ENCODE measurements around the gene HSP90AB1. TPM values are rescaled to one million over a fixed set of nuclear protein-coding genes. Genes with fewer than 3 reads are reported as not detected.

The HSP90AB1 gene
- total RNA-seq, 1 donor from 2014 or later = 914 TPM

DNA sequence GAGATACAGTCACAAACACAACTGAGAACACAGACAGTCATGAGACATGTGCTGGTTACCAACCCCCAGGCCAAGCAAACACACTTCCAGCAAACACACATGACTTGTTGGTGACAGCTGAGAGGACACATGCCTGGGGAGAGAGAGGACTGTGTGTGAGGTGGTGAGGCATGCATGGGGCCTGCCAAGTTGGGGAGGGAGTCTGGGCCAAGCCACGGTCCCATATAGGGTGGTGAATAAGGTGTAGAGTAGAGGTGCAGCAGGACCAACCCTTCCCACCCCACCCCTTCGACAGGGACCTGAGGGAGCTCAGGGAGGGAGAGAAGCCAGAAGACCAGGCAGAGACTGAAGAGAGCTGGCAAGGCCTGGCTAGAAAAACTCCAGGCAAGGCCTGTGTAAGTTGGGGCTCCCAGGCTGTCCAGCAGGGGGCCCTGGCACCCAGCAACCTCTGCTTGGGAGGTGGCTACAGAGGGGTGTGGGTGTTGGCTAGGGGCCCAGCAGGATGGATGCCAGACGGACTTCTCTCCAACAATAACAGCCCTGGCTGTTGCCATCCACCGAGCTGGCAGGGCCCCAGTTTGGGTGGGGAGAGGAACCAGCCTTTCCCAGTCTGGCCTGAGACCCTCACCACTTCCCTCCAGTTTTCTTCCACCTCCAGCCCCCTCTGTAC, 25.5 kb upstream of the HSP90AB1 start:
- FAIRE-seq = no peak
- peak overlapping the region; percentile 21 for H2AFZ ChIP-seq (ENCODE audit: low read depth, low read length)
- no peak overlapping the region for H3K9ac ChIP-seq (ENCODE audit: low read length)

DNA sequence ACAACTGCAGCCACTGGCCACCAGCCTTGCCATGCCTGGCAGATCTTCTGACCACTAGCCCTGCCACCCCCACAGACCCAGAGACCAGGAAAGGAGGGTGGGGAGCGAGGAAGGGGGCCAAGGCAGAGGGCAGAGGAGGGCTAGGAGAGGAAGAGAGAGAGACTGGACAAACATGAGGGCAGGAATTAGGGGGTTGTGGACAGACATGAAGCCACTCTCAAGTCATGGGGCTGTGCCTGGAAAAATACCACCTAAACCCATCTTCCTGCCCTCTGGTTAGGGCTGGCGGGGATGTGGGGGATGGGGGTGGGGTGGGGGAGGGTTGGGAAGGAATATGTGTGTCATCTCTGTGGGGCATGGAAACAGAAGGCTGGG, 25.0 kb upstream of the HSP90AB1 start:
- Histone ChIP-seq H3K4me1 (ENCODE audit: insufficient read depth, low read length) (peaks cover 42% of the 10 kb centered on the region), H3K79me2 (ENCODE audit: insufficient read depth, low read length) (no peaks in the 10 kb centered on the region), H3K36me3 (ENCODE audit: insufficient read depth, low read length) (no peaks in the 10 kb centered on the region), H4K20me1 (ENCODE audit: insufficient read depth, low read length) (peaks cover 16% of the 10 kb centered on the region), H3K9me3 (ENCODE audit: insufficient read depth, low read depth, low read length) (no peaks in the 10 kb centered on the region), H2AFZ (ENCODE audit: low read depth, low read length) (no peak overlapping the region), H3K9ac (ENCODE audit: low read length) (no peak overlapping the region), H3K4me3 (ENCODE audit: insufficient read depth, low read depth, low read length) (no peak overlapping the region), H3K27me3 (ENCODE audit: insufficient read depth, low read length) (no peaks in the 10 kb centered on the region), H3K27ac (ENCODE audit: low read depth, low read length) (no peak overlapping the region), H3K4me2 (ENCODE audit: low read length) (peak overlapping the region; percentile 67)
- Mint-ChIP-seq H3K36me3 (ENCODE audit: low read depth, unreplicated experiment) (no peaks in the 10 kb centered on the region), H3K4me3 (ENCODE audit: unreplicated experiment) (no peak overlapping the region), H3K4me1 (ENCODE audit: low read depth, unreplicated experiment) (peaks cover 23% of the 10 kb centered on the region), H3K9me3 (ENCODE audit: unreplicated experiment) (no peaks in the 10 kb centered on the region), H3K27ac (ENCODE audit: unreplicated experiment) (no peak overlapping the region), H3K27me3 (ENCODE audit: low read depth, unreplicated experiment) (peaks cover 6% of the 10 kb centered on the region)
- TF ChIP-seq, protein P1, sequence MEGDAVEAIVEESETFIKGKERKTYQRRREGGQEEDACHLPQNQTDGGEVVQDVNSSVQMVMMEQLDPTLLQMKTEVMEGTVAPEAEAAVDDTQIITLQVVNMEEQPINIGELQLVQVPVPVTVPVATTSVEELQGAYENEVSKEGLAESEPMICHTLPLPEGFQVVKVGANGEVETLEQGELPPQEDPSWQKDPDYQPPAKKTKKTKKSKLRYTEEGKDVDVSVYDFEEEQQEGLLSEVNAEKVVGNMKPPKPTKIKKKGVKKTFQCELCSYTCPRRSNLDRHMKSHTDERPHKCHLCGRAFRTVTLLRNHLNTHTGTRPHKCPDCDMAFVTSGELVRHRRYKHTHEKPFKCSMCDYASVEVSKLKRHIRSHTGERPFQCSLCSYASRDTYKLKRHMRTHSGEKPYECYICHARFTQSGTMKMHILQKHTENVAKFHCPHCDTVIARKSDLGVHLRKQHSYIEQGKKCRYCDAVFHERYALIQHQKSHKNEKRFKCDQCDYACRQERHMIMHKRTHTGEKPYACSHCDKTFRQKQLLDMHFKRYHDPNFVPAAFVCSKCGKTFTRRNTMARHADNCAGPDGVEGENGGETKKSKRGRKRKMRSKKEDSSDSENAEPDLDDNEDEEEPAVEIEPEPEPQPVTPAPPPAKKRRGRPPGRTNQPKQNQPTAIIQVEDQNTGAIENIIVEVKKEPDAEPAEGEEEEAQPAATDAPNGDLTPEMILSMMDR (IDR thresholded peaks at IDR 0.05; ENCODE audit: insufficient read depth, low read depth, low read length) = no peak
- TF ChIP-seq EZH2 (IDR thresholded peaks at IDR 0.05; ENCODE audit: insufficient read depth, low read length) = no peak
- no peak for FAIRE-seq
- no peak for DNase-seq (ENCODE audit: low read depth)

More for the DNA sequence above, 25.5 kb upstream of the HSP90AB1 start:
- no peaks in the 10 kb centered on the region for H3K36me3 ChIP-seq (ENCODE audit: insufficient read depth, low read length)
- H3K36me3 Mint-ChIP-seq (ENCODE audit: low read depth, unreplicated experiment) = no peaks in the 10 kb centered on the region
- peak overlapping the region; percentile 67 for H3K4me2 ChIP-seq (ENCODE audit: low read length)
- no peaks in the 10 kb centered on the region for H3K9me3 ChIP-seq (ENCODE audit: insufficient read depth, low read depth, low read length)
- H4K20me1 ChIP-seq (ENCODE audit: insufficient read depth, low read length) = peaks cover 16% of the 10 kb centered on the region
- no peaks in the 10 kb centered on the region for H3K27me3 ChIP-seq (ENCODE audit: insufficient read depth, low read length)
- no peak overlapping the region for H3K27ac ChIP-seq (ENCODE audit: low read depth, low read length)
- peaks cover 26% of the 10 kb centered on the region for H3K4me1 Mint-ChIP-seq (ENCODE audit: low read depth, unreplicated experiment)
- TF ChIP-seq, protein P1 (IDR thresholded peaks at IDR 0.05; ENCODE audit: insufficient read depth, low read depth, low read length) = peak; percentile 43
- no peak for TF ChIP-seq EZH2 (IDR thresholded peaks at IDR 0.05; ENCODE audit: insufficient read depth, low read length)
- DNase-seq (ENCODE audit: low read depth) = peak; percentile 48
- no peaks in the 10 kb centered on the region for H3K9me3 Mint-ChIP-seq (ENCODE audit: unreplicated experiment)
- peak overlapping the region; percentile 72 for H3K4me3 Mint-ChIP-seq (ENCODE audit: unreplicated experiment)
- peaks cover 43% of the 10 kb centered on the region for H3K4me1 ChIP-seq (ENCODE audit: insufficient read depth, low read length)
- no peak overlapping the region for H3K27ac Mint-ChIP-seq (ENCODE audit: unreplicated experiment)
- H3K79me2 ChIP-seq (ENCODE audit: insufficient read depth, low read length) = no peaks in the 10 kb centered on the region
- H3K27me3 Mint-ChIP-seq (ENCODE audit: low read depth, unreplicated experiment) = peaks cover 10% of the 10 kb centered on the region
- no peak overlapping the region for H3K4me3 ChIP-seq (ENCODE audit: insufficient read depth, low read depth, low read length)

Data from astrocyte (in vitro differentiated cells and primary cell).